ENCODE measurements around the gene ATAD3B. TPM values are rescaled to one million over a fixed set of nuclear protein-coding genes. Genes with fewer than 3 reads are reported as not detected.
"Not testable (repeated sequence)": the region's sequence is repeated elsewhere in the genome, so short reads cannot be mapped to it uniquely, and the experiment has no call there.

ATAD3B gene
- total RNA-seq, 1 donor from 2014 or later: 39.2 TPM

DNA sequence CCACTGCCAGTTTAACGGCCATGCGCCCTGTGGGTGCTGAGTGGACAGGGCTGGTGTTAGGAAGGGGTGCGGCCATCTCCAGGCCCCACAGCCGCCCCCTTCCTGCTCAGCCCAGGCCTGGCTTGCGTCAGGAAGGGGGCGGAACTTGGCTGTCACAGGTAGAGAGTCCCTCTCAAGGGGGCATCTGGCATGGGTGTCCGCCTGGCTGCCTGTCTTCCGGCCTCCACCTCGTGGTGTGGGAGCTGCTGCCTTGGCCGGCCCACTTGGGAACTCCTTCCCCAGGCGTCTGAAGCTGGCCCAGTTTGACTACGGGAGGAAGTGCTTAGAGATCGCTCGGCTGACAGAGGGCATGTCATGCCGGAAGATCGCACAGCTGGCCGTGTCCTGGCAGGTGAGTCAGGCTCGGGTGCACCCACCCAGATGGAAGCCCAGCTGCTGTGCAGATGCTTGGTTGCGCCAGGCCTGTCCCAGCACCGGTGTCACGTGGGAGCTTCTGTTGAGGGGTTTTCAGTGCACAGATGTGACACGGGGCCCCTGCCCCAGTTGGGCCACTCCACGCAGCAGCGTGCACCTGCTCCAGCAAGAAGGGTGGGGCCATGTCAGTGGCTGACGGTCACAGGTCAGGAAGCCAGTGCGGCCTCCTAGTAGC, 9.1 kb upstream of the ATAD3B start:
- Mint-ChIP-seq H3K4me3 (no peak overlapping the region), H3K4me1 (no peaks in the 10 kb centered on the region), H3K27me3 (ENCODE audit: low read depth) (no peaks in the 10 kb centered on the region), H3K9me3 (peaks cover 4% of the 10 kb centered on the region), H3K27ac (no peak overlapping the region), H3K36me3 (no peaks in the 10 kb centered on the region)
- DNase-seq (ENCODE audit: low spot score in 2 of 2, unreplicated experiment in 2 of 2): no peak
- TF ChIP-seq, protein P1, sequence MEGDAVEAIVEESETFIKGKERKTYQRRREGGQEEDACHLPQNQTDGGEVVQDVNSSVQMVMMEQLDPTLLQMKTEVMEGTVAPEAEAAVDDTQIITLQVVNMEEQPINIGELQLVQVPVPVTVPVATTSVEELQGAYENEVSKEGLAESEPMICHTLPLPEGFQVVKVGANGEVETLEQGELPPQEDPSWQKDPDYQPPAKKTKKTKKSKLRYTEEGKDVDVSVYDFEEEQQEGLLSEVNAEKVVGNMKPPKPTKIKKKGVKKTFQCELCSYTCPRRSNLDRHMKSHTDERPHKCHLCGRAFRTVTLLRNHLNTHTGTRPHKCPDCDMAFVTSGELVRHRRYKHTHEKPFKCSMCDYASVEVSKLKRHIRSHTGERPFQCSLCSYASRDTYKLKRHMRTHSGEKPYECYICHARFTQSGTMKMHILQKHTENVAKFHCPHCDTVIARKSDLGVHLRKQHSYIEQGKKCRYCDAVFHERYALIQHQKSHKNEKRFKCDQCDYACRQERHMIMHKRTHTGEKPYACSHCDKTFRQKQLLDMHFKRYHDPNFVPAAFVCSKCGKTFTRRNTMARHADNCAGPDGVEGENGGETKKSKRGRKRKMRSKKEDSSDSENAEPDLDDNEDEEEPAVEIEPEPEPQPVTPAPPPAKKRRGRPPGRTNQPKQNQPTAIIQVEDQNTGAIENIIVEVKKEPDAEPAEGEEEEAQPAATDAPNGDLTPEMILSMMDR (IDR thresholded peaks at IDR 0.05; ENCODE audit: unreplicated experiment): no peak

DNA sequence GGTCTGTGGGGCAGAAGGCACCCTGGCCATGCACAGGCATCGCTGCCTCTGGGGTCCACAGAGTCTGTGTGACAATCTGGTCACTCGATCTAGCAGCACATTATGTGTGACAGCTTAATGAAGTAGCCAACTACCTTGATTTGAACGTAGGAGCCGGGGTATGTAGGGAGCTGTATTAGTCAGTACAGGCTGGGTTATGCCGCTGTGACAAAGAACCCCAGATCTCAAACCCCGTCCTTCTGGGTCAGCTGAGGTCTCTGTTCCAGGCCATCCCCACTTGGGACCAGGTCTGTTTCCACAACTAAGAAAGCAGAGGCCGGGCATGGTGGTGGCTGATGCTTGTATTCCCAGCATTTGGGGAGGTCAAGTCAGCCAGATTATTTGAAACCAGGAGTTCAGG, 8.3 kb upstream of the ATAD3B start:
- Mint-ChIP-seq H3K9me3 (peaks cover 4% of the 10 kb centered on the region), H3K27me3 (ENCODE audit: low read depth) (no peaks in the 10 kb centered on the region), H3K4me1 (no peaks in the 10 kb centered on the region), H3K27ac (no peak overlapping the region), H3K4me3 (no peak overlapping the region), H3K36me3 (no peaks in the 10 kb centered on the region)
- DNase-seq (ENCODE audit: low spot score in 2 of 2, unreplicated experiment in 2 of 2): no peak
- TF ChIP-seq, protein P1 (IDR thresholded peaks at IDR 0.05; ENCODE audit: unreplicated experiment): no peak

DNA sequence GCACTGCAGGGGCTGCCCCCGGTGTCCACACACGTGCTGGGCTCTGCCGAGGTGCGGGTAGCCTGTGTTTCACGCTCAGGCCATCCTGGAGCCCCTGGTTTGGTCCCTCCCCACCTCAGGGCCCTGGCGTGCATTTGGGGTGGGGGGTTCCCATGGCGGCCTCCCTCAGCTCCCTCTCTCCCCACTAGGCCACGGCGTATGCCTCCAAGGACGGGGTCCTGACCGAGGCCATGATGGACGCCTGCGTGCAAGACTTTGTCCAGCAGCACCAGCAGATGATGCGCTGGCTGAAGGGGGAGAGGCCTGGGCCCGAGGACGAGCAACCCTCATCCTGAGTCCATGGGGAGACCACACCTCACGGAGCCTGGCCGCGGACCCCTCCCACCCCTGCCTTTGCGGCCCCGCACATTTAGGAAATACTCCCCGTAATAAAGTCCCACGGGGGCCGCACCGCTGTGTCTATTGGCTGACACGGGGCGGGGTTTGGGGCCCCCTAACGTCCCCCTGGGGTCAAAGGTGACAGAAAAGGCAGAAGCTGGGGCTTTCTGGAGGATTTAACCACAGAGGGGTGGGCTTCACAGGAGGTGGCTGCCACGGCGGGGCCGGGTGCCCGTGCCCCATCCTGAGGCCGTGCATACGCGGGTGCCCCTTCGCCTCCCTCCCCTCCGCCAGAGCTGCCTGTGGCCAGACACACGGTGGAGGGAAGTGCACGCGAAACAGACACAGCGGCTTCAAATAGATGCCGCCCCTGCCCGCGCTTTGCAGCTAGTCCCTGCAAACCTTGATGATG, 3.2 kb upstream of the ATAD3B start:
- not testable (repeated sequence) for H3K27ac Mint-ChIP-seq; DNase-seq (ENCODE audit: low spot score in 2 of 2, unreplicated experiment in 2 of 2); H3K36me3 Mint-ChIP-seq; H3K9me3 Mint-ChIP-seq; H3K27me3 Mint-ChIP-seq (ENCODE audit: low read depth); H3K4me3 Mint-ChIP-seq
- H3K4me1 Mint-ChIP-seq: peaks cover 20% of the 10 kb centered on the region

DNA sequence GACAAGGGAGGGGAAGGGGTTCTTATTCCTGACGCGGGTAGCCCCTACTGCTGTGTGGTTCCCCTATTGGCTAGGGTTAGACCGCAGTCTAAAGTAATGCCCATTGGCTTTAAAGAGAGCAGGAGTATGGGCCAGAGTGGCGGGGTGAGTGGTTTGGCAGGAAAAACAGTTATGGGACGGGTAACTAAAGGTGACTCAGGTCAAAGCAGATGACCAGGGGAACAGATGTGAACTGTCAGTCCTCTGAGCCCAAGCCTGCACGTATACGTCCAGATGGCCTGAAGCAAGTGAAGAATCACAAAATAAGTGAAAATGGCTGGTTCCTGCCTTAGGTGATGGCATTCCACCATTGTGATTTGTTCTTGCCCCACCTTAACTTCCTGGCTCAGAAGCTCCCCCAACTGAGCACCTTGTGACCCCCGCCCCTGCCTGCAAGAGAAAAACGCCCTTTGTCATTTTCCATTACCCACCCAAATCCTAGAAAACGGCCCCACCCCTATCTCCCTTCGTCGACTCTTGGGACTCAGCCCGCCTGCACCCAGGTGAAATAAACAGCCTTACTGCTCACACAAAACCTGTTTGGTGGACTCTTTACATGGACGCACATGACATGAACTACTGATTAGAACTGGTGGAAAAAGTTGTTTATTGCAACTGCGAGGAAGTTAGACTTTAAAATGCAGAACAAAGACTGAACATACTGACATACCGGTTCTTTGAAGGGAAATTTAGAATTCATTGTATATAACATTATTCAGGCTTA, 758 bp upstream of the ATAD3B start:
- Mint-ChIP-seq H3K4me3 (peak overlapping the region; percentile 90), H3K27me3 (ENCODE audit: low read depth) (no peaks in the 10 kb centered on the region), H3K4me1 (peaks cover 20% of the 10 kb centered on the region), H3K9me3 (peaks cover 4% of the 10 kb centered on the region), H3K36me3 (no peaks in the 10 kb centered on the region), H3K27ac (peak overlapping the region; percentile 98)
- TF ChIP-seq, protein P1 (IDR thresholded peaks at IDR 0.05; ENCODE audit: unreplicated experiment): no peak
- DNase-seq (ENCODE audit: low spot score in 2 of 2, unreplicated experiment in 2 of 2): no peak

DNA sequence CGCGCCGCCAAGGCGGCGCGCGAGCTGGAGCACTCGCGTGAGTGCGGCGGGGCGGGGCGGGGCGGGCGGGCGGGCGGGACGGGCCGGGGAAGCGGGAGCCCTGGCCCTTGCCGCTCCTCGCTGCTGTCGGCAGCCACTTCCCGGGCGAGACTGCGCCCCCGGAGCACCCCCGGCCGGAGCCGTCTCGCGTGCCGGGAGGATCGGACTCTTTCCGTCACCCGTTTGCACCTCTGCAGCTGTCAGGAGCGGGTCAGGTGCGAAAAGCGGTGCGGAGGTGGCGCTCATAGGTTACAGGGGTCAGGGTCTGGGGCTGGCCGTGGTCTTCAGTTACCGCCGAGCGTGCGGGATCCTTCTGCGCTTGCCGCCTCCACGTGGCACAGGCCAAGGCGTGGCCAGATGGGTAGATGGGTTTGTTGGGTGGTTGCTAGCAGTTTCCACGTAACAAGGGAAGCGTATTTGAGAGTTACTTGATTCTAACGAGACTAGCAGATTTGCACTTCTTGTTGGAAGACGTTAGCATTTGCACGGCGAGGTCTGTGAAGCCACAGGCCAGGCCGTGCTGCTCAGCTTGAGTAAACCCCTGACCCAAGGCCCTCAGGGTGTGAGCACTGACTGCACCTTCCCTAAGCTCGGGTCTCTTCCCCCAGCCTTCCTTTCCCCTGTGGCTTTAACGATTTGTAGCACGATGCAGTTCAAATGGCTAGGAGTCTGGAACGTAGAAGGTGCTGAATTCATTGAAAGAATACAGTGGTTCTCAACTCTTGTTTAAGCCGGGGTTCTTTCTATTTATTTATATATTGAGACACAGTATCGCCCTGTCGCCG, 700 bp downstream of the ATAD3B start:
- Mint-ChIP-seq H3K4me3 (peak overlapping the region; percentile 70), H3K27ac (peak overlapping the region; percentile 72), H3K4me1 (peaks cover 20% of the 10 kb centered on the region)
- DNase-seq (ENCODE audit: low spot score in 2 of 2, unreplicated experiment in 2 of 2); H3K27me3 Mint-ChIP-seq (ENCODE audit: low read depth); H3K36me3 Mint-ChIP-seq; H3K9me3 Mint-ChIP-seq: not testable (repeated sequence)

DNA sequence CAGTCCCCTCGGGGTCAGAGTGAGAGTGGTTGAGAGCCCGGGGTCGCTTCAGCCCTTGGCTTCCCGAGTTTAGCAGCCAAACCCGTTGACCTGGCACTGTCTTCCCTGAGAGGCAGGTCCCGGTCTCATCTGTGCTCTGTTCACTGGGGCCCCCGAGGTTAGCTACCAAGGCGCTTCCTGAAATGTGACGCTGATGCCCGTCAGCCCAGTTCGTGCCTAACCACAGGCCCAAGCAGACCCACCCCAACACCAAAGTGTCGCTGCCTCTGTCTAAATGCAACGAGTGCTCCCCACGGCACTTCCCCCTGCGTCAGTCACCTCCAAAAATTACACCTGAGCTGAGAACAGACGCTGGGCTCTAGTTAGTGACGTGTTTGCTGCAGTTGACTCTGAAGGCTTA, 4.4 kb downstream of the ATAD3B start:
- not testable (repeated sequence) for H3K36me3 Mint-ChIP-seq; DNase-seq (ENCODE audit: low spot score in 2 of 2, unreplicated experiment in 2 of 2); H3K4me3 Mint-ChIP-seq; H3K9me3 Mint-ChIP-seq; H3K27ac Mint-ChIP-seq; H3K4me1 Mint-ChIP-seq; H3K27me3 Mint-ChIP-seq (ENCODE audit: low read depth)

All from mesothelial cell of epicardium (in vitro differentiated cells).